Measurements from ENCODE around the gene CEBPG. TPM values are rescaled to one million over a fixed set of nuclear protein-coding genes. Genes with fewer than 3 reads are reported as not detected.
A peak's percentile ranks its signal among the peaks of the same experiment; 100 is the strongest.

CEBPG gene
- total RNA-seq, 6 donors from 2014 or later, result 11.5 to 44.7 (median 22.7) TPM

- no peak for DNase-seq
- TF ChIP-seq POLR2AphosphoS5 (IDR thresholded peaks at IDR 0.05) (no peak), POLR2A (IDR thresholded peaks at IDR 0.05) (no peak), CTCF (IDR thresholded peaks at IDR 0.05) (no peak), EP300 (IDR thresholded peaks at IDR 0.05) (no peak)
- Histone ChIP-seq H3K9me3 (no peaks in the 10 kb centered on the region), H3K4me3 (no peak overlapping the region), H3K27ac (no peak overlapping the region), H3K4me1 (peaks cover 0 to 5% (median 2%) of the 10 kb centered on the region in 4 donors), H3K27me3 (no peaks in the 10 kb centered on the region), H3K36me3 (peaks cover 0 to 21% (median 9%) of the 10 kb centered on the region in 4 donors)
- WGBS, 2 donors, result 91 to 95% methylated on average over 10 to 20 of the region's 20 CpGs
- ATAC-seq (ENCODE audit: low FRiP score in 2 of 2), result no peak
Measured at GRCh38 chr19:33411621-33412180, 38.2 kb downstream of the CEBPG start.

- Histone ChIP-seq H3K4me1 (peaks cover 0 to 7% (median 2%) of the 10 kb centered on the region in 4 donors), H3K9me3 (no peaks in the 10 kb centered on the region), H3K36me3 (peaks cover 0 to 21% (median 9%) of the 10 kb centered on the region in 4 donors), H3K27me3 (no peaks in the 10 kb centered on the region), H3K27ac (no peak overlapping the region), H3K4me3 (no peak overlapping the region)
- DNase-seq (no peak), ATAC-seq (ENCODE audit: low FRiP score in 2 of 2) (no peak)
- TF ChIP-seq POLR2A (IDR thresholded peaks at IDR 0.05) (no peak), CTCF (IDR thresholded peaks at IDR 0.05) (no peak), EP300 (IDR thresholded peaks at IDR 0.05) (no peak), POLR2AphosphoS5 (IDR thresholded peaks at IDR 0.05) (no peak)
- 89 to 92% methylated on average over 17 of the region's 18 CpGs for WGBS, 2 donors
Measured at GRCh38 chr19:33412601-33413425, 39.3 kb downstream of the CEBPG start.

GRCh38 chr19:33413426-33413725 is 39.9 kb downstream of the CEBPG start:
- WGBS, 2 donors, result 89 to 93% methylated on average over 12 to 13 of the region's 13 CpGs
- no peaks in the 10 kb centered on the region for H3K9me3 ChIP-seq
- TF ChIP-seq EP300 (IDR thresholded peaks at IDR 0.05) (no peak), CTCF (IDR thresholded peaks at IDR 0.05) (no peak), POLR2A (IDR thresholded peaks at IDR 0.05) (no peak), POLR2AphosphoS5 (IDR thresholded peaks at IDR 0.05) (no peak)
- H3K27ac ChIP-seq, result no peak overlapping the region
- ATAC-seq (ENCODE audit: low FRiP score in 2 of 2), result no peak
- peaks cover 0 to 7% (median 2%) of the 10 kb centered on the region in 4 donors for H3K4me1 ChIP-seq
- DNase-seq, result no peak
- no peaks in the 10 kb centered on the region for H3K27me3 ChIP-seq
- no peak overlapping the region for H3K4me3 ChIP-seq
- H3K36me3 ChIP-seq, result peaks cover 0 to 21% (median 9%) of the 10 kb centered on the region in 4 donors

GRCh38 chr19:33413868-33414666 is 40.6 kb downstream of the CEBPG start:
- Histone ChIP-seq H3K4me3 (no peak overlapping the region), H3K9me3 (no peaks in the 10 kb centered on the region), H3K36me3 (peaks cover 0 to 21% (median 9%) of the 10 kb centered on the region in 4 donors), H3K27ac (no peak overlapping the region), H3K4me1 (peaks cover 0 to 7% (median 2%) of the 10 kb centered on the region in 4 donors), H3K27me3 (no peaks in the 10 kb centered on the region)
- DNase-seq, result peak in 1 of 2 donors; percentile 72
- TF ChIP-seq POLR2AphosphoS5 (IDR thresholded peaks at IDR 0.05), result no peak
- WGBS, 2 donors, result 89 to 100% methylated on average over 5 to 25 of the region's 25 CpGs
- ATAC-seq (ENCODE audit: low FRiP score in 2 of 2), result no peak
